GM23248 (cell line): Measurements from ENCODE around the gene PLA2G2E.

Experiments used
- EZH2 ChIP-seq: fragments of 200-600 bp; sonication (generic); IDR thresholded peaks from 2 replicates; pipeline ENCODE4 v1.6.1; 2018; ENCODE audit warnings: antibody characterized with exemption, mild to moderate bottlenecking; ENCODE audit not compliant: insufficient read depth, poor library complexity, severe bottlenecking
- EZH2phosphoT487 ChIP-seq: fragments of 200-600 bp; sonication (generic); IDR thresholded peaks from 2 replicates; pipeline ENCODE4 v1.6.1; 2018; ENCODE audit warnings: antibody characterized with exemption, moderate library complexity, mild to moderate bottlenecking, low read depth; ENCODE audit not compliant: insufficient read depth

- TF ChIP-seq EZH2 (no peak), EZH2phosphoT487 (no peak)
Observed at GRCh38 chr1:19903621-19904020, 19.8 kb downstream of the PLA2G2E start.
